Omental fat pad (tissue), 4 donors: ENCODE measurements around the gene TSFM. TPM values are rescaled to one million over a fixed set of nuclear protein-coding genes. Genes with fewer than 3 reads are reported as not detected.

Source experiments
- ATAC-seq: fragments of 150-250 bp; one replicate; pipeline ENCODE4 v1.9.1; 2016; ENCODE audit warnings: mild to moderate bottlenecking, moderate library complexity; ENCODE audit not compliant: low FRiP score
- DNase-seq: peaks from one replicate; pipeline ENCODE4 v3.0.0-alpha.2; 2019; ENCODE audit warnings: low spot score
- CTCF ChIP-seq, 3 donors: fragments of 450-650 bp; IDR thresholded peaks; one replicate each; pipeline ENCODE4 v1.5.1; 2016 to 2017; ENCODE audit warnings: antibody characterized with exemption in 3 of 3, mild to moderate bottlenecking in 3 of 3, moderate library complexity in 2 of 3
- total RNA-seq, 4 donors: library from RNA; depleted of rRNA; stranded (reverse); fragments of >200 nt; gene quantifications; one replicate each; pipeline ENCODE4 v1.1.0, GENCODE V29; 2016

The TSFM gene
- total RNA-seq = 10 to 100 TPM; 20.2 to 36.6 (median 25.6) TPM

GRCh38 chr12:57782608-57783465 is at the start of gene TSFM:
Gene TSFM (plus strand): TSS chr12:57782787. CDS start chr12:57782802, 15 bp downstream.
- DNase-seq (peak; percentile 98), ATAC-seq (peak; percentile 85)
- peak in 2 of 3 donors; percentile 41 to 86 for TF ChIP-seq CTCF (IDR thresholded peaks at IDR 0.05)

- ATAC-seq = no peak
- DNase-seq = no peak
Observed at GRCh38 chr12:57733928-57734327, 48.7 kb upstream of the TSFM start.

GRCh38 chr12:57734591-57734990 is 48.0 kb upstream of the TSFM start:
- DNase-seq = no peak
- ATAC-seq = no peak
- TF ChIP-seq CTCF (IDR thresholded peaks at IDR 0.05) = no peak

More at GRCh38 chr12:57733928-57734327, 48.7 kb upstream of the TSFM start:
- TF ChIP-seq CTCF (IDR thresholded peaks at IDR 0.05) = no peak

- TF ChIP-seq CTCF (IDR thresholded peaks at IDR 0.05) = no peak
- ATAC-seq (no peak), DNase-seq (no peak)
Observed at GRCh38 chr12:57735198-57735855, 47.3 kb upstream of the TSFM start.

- no peak for DNase-seq
- ATAC-seq = peak; percentile 45
- TF ChIP-seq CTCF (IDR thresholded peaks at IDR 0.05) = no peak
Observed at GRCh38 chr12:57735952-57736740, 46.4 kb upstream of the TSFM start.

GRCh38 chr12:57736741-57737466 is 45.7 kb upstream of the TSFM start:
- TF ChIP-seq CTCF (IDR thresholded peaks at IDR 0.05) = no peak
- ATAC-seq = no peak
- no peak for DNase-seq
